GM23248 (cell line): ENCODE data around the gene ATP6V0B. TPM values are rescaled to one million over a fixed set of nuclear protein-coding genes. Genes with fewer than 3 reads are reported as not detected.

Source experiments
- DNase-seq: peaks from one replicate; pipeline ENCODE4 v3.0.0-alpha.2; 2015
- H2AFZ ChIP-seq: fragments of 200-600 bp; sonication (generic); 2 replicates; pipeline ENCODE4 v1.6.1; 2016; ENCODE audit warnings: antibody characterized with exemption
- H3F3A ChIP-seq: fragments of 200-600 bp; sonication (generic); 2 replicates; pipeline ENCODE4 v1.6.1; 2016; ENCODE audit warnings: mild to moderate bottlenecking, antibody characterized with exemption, mixed run types; ENCODE audit not compliant: insufficient read depth
- H3K27ac ChIP-seq: fragments of 200-600 bp; sonication (generic); 2 replicates; pipeline ENCODE4 v1.5.1; 2016; ENCODE audit warnings: mild to moderate bottlenecking
- H3K27me3 ChIP-seq: fragments of 200-600 bp; sonication (generic); replicated peaks from 2 replicates; pipeline ENCODE4 v1.6.1; 2016; ENCODE audit warnings: mild to moderate bottlenecking; ENCODE audit not compliant: insufficient read depth
- H3K36me3 ChIP-seq: fragments of 200-600 bp; sonication (generic); 2 replicates; pipeline ENCODE4 v1.6.1; 2016; ENCODE audit warnings: low read depth, mild to moderate bottlenecking
- H3K4me1 ChIP-seq: fragments of 200-600 bp; sonication (generic); 2 replicates; pipeline ENCODE4 v1.6.1; 2016; ENCODE audit warnings: mild to moderate bottlenecking; ENCODE audit not compliant: insufficient read depth
- H3K4me2 ChIP-seq: fragments of 200-600 bp; sonication (generic); one replicate; pipeline ENCODE4 v1.6.1; 2016; ENCODE audit warnings: mild to moderate bottlenecking; ENCODE audit not compliant: unreplicated experiment
- H3K4me3 ChIP-seq: fragments of 200-600 bp; sonication (generic); 2 replicates; pipeline ENCODE4 v1.5.1; 2016; ENCODE audit warnings: mild to moderate bottlenecking
- H3K79me2 ChIP-seq: fragments of 200-600 bp; sonication (generic); 2 replicates; pipeline ENCODE4 v1.6.1; 2016; ENCODE audit warnings: mild to moderate bottlenecking; ENCODE audit not compliant: insufficient read depth
- H3K9ac ChIP-seq: fragments of 200-600 bp; sonication (generic); 2 replicates; pipeline ENCODE4 v1.6.1; 2016; ENCODE audit warnings: mild to moderate bottlenecking
- H3K9me2 ChIP-seq: fragments of 200-600 bp; sonication (generic); 2 replicates; pipeline ENCODE4 v1.6.1; 2016; ENCODE audit warnings: mixed run types, mild to moderate bottlenecking, moderate library complexity; ENCODE audit not compliant: insufficient read depth
- H3K9me3 ChIP-seq: fragments of 200-600 bp; sonication (generic); one replicate; pipeline ENCODE4 v1.6.1; 2017; ENCODE audit warnings: low read depth
- H4K20me1 ChIP-seq: fragments of 200-600 bp; sonication (generic); 2 replicates; pipeline ENCODE4 v1.6.0; 2016; ENCODE audit not compliant: insufficient read depth
- EZH2 ChIP-seq: fragments of 200-600 bp; sonication (generic); IDR thresholded peaks from 2 replicates; pipeline ENCODE4 v1.6.1; 2018; ENCODE audit warnings: antibody characterized with exemption, mild to moderate bottlenecking; ENCODE audit not compliant: insufficient read depth, poor library complexity, severe bottlenecking
- EZH2phosphoT487 ChIP-seq: fragments of 200-600 bp; sonication (generic); IDR thresholded peaks from 2 replicates; pipeline ENCODE4 v1.6.1; 2018; ENCODE audit warnings: antibody characterized with exemption, moderate library complexity, mild to moderate bottlenecking, low read depth; ENCODE audit not compliant: insufficient read depth
- WGBS, 2 experiments: methylation state at CpG; one replicate each; pipeline ENCODE4 v1.1.6; 2015 to 2017; ENCODE audit warnings: low lambda C conversion rate in 2 of 2, low coverage in 1 of 2; ENCODE audit errors: missing lambda C conversion rate in 2 of 2; 5-methylcytosine and 5-hydroxymethylcytosine counted together
- in situ Hi-C: fragments of 300-500 bp; cut with MboI; formaldehyde crosslinking; loops from 2 replicates; pipeline ENCODE4 v1.15.0; 2020
- polyA plus RNA-seq: library from polyadenylated mRNA; unstranded; fragments of >200 nt; fragmentation: Nextera tagmentation; extraction: Ambion mirVana; gene quantifications from 2 replicates; pipeline ENCODE4 v1.2.1, GENCODE V29; 2016
- total RNA-seq: library from RNA; depleted of rRNA; stranded (reverse); fragments of >200 nt; shearing (Covaris generic); gene quantifications from 2 replicates; pipeline ENCODE4 v1.2.3, GENCODE V29; 2014

ATP6V0B gene
- total and polyA plus RNA-seq, 2 experiments from 2014 or later = 140 to 177 TPM

GRCh38 chr1:43978551-43979260 is 3.9 kb downstream of the ATP6V0B start, which contains the start of gene B4GALT2:
Gene B4GALT2 (plus strand): TSS chr1:43979210. CDS start chr1:43981161, 1,951 bp downstream.
- WGBS, 2 experiments = 4 to 12% methylated on average over 20 to 54 of the region's 54 CpGs
- Histone ChIP-seq H4K20me1 (no peaks in the 10 kb centered on the region), H3K9me2 (no peaks in the 10 kb centered on the region), H3K36me3 (peaks cover 10% of the 10 kb centered on the region; the same call in 1 of the 2 replicates), H3K9ac (peak within 1 kb of the TSS; percentile 90), H3K27me3 (no peaks in the 10 kb centered on the region), H3K4me2 (peak within 1 kb of the TSS; percentile 94), H3K4me1 (peaks cover 28% of the 10 kb centered on the region), H3K4me3 (peak within 1 kb of the TSS; percentile 85), H3K9me3 (no peaks in the 10 kb centered on the region), H3K79me2 (peaks cover 76% of the 10 kb centered on the region), H2AFZ (peak within 1 kb of the TSS; percentile 63), H3F3A (peaks cover 11% of the 10 kb centered on the region; the same call in 1 of the 2 replicates), H3K27ac (peak within 1 kb of the TSS; percentile 80)
- in situ Hi-C loops = no loop called here
- peak; percentile 78 for DNase-seq
- TF ChIP-seq EZH2 = no peak
- no peak for TF ChIP-seq EZH2phosphoT487

- Histone ChIP-seq H3K4me2 (peak overlapping the region; percentile 94), H3K36me3 (peaks cover 10% of the 10 kb centered on the region; the same call in 1 of the 2 replicates), H3K4me1 (peaks cover 28% of the 10 kb centered on the region), H3K9me3 (no peaks in the 10 kb centered on the region), H3K9me2 (no peaks in the 10 kb centered on the region), H3K9ac (peak overlapping the region; percentile 90), H3K27ac (peak overlapping the region; percentile 80), H4K20me1 (no peaks in the 10 kb centered on the region), H3K4me3 (peak overlapping the region; percentile 79), H3K79me2 (peaks cover 81% of the 10 kb centered on the region), H3K27me3 (no peaks in the 10 kb centered on the region), H2AFZ (no peak overlapping the region; the same call in 1 of the 2 replicates), H3F3A (peaks cover 8% of the 10 kb centered on the region; the same call in 1 of the 2 replicates)
- in situ Hi-C loops = no loop called here
- 0 to 5% methylated on average over 1 to 3 of the region's 45 CpGs for WGBS, 2 experiments
- TF ChIP-seq EZH2 (no peak), EZH2phosphoT487 (no peak)
- no peak for DNase-seq
Observed at GRCh38 chr1:43979261-43979527, 4.4 kb downstream of the ATP6V0B start.

- peaks cover 10% of the 10 kb centered on the region; the same call in 1 of the 2 replicates for H3K36me3 ChIP-seq
- in situ Hi-C loops = no loop called here
- H4K20me1 ChIP-seq = no peaks in the 10 kb centered on the region
- H3K27me3 ChIP-seq = no peaks in the 10 kb centered on the region
- peak; percentile 81 for DNase-seq
- H3K27ac ChIP-seq = peak overlapping the region; percentile 80
- H3K4me2 ChIP-seq = peak overlapping the region; percentile 94
- H3K4me3 ChIP-seq = peak overlapping the region; percentile 79
- peak overlapping the region; percentile 90 for H3K9ac ChIP-seq
- TF ChIP-seq EZH2phosphoT487 (no peak), EZH2 (no peak)
- 3% methylated on average over 28 to 31 of the region's 45 CpGs for WGBS, 2 experiments
- no peaks in the 10 kb centered on the region for H3K9me2 ChIP-seq
- peaks cover 81% of the 10 kb centered on the region for H3K79me2 ChIP-seq
- peaks cover 28% of the 10 kb centered on the region for H3K4me1 ChIP-seq
- peak overlapping the region; percentile 47 for H2AFZ ChIP-seq
- peaks cover 8% of the 10 kb centered on the region; the same call in 1 of the 2 replicates for H3F3A ChIP-seq
- H3K9me3 ChIP-seq = no peaks in the 10 kb centered on the region
Observed at GRCh38 chr1:43979528-43980254, 4.9 kb downstream of the ATP6V0B start.

- TF ChIP-seq EZH2 = no peak
- TF ChIP-seq EZH2phosphoT487 = no peak
- Histone ChIP-seq H3K9me2 (no peaks in the 10 kb centered on the region), H3K4me2 (peak overlapping the region; percentile 94), H3K79me2 (peaks cover 74% of the 10 kb centered on the region), H3K4me3 (peak overlapping the region; percentile 79), H3K9ac (peak overlapping the region; percentile 90), H3K27me3 (no peaks in the 10 kb centered on the region), H3K36me3 (peaks cover 10% of the 10 kb centered on the region; the same call in 1 of the 2 replicates), H2AFZ (peak overlapping the region; percentile 47), H3K27ac (peak overlapping the region; percentile 80), H3F3A (peaks cover 8% of the 10 kb centered on the region; the same call in 1 of the 2 replicates), H3K9me3 (no peaks in the 10 kb centered on the region), H3K4me1 (peaks cover 28% of the 10 kb centered on the region), H4K20me1 (no peaks in the 10 kb centered on the region)
- WGBS, 2 experiments = 32 to 38% methylated on average over 13 of the region's 13 CpGs
- DNase-seq = peak; percentile 66
- in situ Hi-C loops = no loop called here
Observed at GRCh38 chr1:43980255-43981134, 5.7 kb downstream of the ATP6V0B start.
